AG09309 (cell line): Measurements from ENCODE around the gene NEUROG1.

Source experiments
- DNase-seq: peaks from one replicate; pipeline ENCODE4 v3.0.0-alpha.2; 2010; ENCODE audit warnings: low read depth
- H3K4me3 ChIP-seq: 2 replicates; pipeline ENCODE4 v1.5.1; 2011; ENCODE audit warnings: mild to moderate bottlenecking, low read depth, low read length, moderate library complexity; ENCODE audit not compliant: control insufficient read depth
- CTCF ChIP-seq: IDR thresholded peaks from 2 replicates; pipeline ENCODE4 v1.5.1; 2011; ENCODE audit warnings: mild to moderate bottlenecking, low read depth, low read length, inconsistent platforms; ENCODE audit not compliant: insufficient read depth, control insufficient read depth; ENCODE audit errors: missing control alignments

Gene NEUROG1

GRCh38 chr5:135564331-135564730, 28.6 kb upstream of the NEUROG1 start:
- no peak for TF ChIP-seq CTCF
- no peak overlapping the region for H3K4me3 ChIP-seq
- no peak for DNase-seq

- no peak for TF ChIP-seq CTCF
- no peak overlapping the region for H3K4me3 ChIP-seq
- no peak for DNase-seq
Measured at GRCh38 chr5:135561266-135561665, 25.5 kb upstream of the NEUROG1 start.

GRCh38 chr5:135560858-135561257, 25.1 kb upstream of the NEUROG1 start:
- peak; percentile 93 for TF ChIP-seq CTCF
- DNase-seq, result no peak
- no peak overlapping the region for H3K4me3 ChIP-seq

- DNase-seq, result no peak
Measured at GRCh38 chr5:135559354-135559753, 23.6 kb upstream of the NEUROG1 start.

GRCh38 chr5:135557076-135557838, 21.5 kb upstream of the NEUROG1 start:
- DNase-seq, result no peak
- TF ChIP-seq CTCF, result no peak
- H3K4me3 ChIP-seq, result no peak overlapping the region

More at GRCh38 chr5:135559354-135559753, 23.6 kb upstream of the NEUROG1 start:
- H3K4me3 ChIP-seq, result no peak overlapping the region
- TF ChIP-seq CTCF, result no peak

GRCh38 chr5:135556620-135557019, 20.9 kb upstream of the NEUROG1 start:
- no peak for TF ChIP-seq CTCF
- H3K4me3 ChIP-seq, result no peak overlapping the region
- no peak for DNase-seq
